Stomach (tissue), 4 donors: ENCODE data around the gene TBCE.

Experiments
- CTCF ChIP-seq, 7 experiments: fragments of 450-650 bp in 4 of 7; fragments of 200-600 bp in 3 of 7; sonication (generic) in 3 of 7; IDR thresholded peaks; one replicate each; pipeline ENCODE4 v1.5.1; 2016 to 2019; ENCODE audit warnings: antibody characterized with exemption in 7 of 7, control low read depth in 2 of 7, mild to moderate bottlenecking in 1 of 7
- POLR2A ChIP-seq, 4 donors: fragments of 450-650 bp; IDR thresholded peaks; one replicate each; pipeline ENCODE4 v1.6.1; 2016; ENCODE audit warnings: antibody characterized with exemption in 4 of 4, control low read depth in 2 of 4, mild to moderate bottlenecking in 1 of 4, moderate library complexity in 1 of 4
- POLR2AphosphoS5 ChIP-seq, 3 donors: sonication (generic); formaldehyde crosslinking; IDR thresholded peaks; one replicate each; pipeline ENCODE4 v1.6.1; 2016; ENCODE audit warnings: antibody characterized with exemption in 3 of 3

DNA sequence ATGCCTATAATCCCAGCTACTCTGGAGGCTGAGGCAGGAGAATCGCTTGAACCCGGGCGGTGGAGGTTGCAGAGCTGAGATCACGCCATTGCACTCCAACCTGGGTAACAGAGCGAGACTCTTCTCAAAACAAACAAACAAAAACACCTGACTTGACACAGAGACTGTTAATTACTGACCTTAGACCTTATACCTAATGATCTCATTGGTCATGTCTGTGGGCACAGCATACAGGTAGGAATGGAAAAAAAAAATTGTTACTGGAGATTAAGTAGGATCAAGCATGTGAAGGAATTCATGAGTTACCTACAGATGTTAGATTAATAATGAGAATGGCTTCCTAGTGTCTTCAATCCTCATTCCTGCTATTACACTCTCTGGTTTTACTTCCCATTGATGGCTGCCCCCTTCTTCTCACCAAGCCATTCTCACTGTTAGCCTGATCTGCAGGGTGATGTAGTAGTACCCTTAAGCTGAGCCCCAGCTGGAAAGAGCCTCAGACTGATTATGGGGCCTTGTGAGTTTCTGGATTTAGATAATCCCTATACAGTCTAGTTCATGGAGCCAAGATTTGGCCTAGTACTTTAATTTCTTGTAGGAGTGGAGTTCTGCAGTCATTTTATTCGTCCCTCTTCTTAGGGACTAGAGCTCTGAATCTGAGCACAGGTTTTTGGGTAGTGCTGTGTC lies 8.8 kb downstream of the TBCE start:
- TF ChIP-seq POLR2AphosphoS5 (IDR thresholded peaks at IDR 0.05) (no peak), POLR2A (IDR thresholded peaks at IDR 0.05) (no peak), CTCF (IDR thresholded peaks at IDR 0.05) (no peak)
